Measurements from ENCODE around the gene TSNAX.
"Not testable (repeated sequence)": the region's sequence is repeated elsewhere in the genome, so short reads cannot be mapped to it uniquely, and the experiment has no call there.

Gene TSNAX

GRCh38 chr1:231561647-231562383 is 33.3 kb downstream of the TSNAX start:
- no peak for DNase-seq (ENCODE audit: low spot score)

GRCh38 chr1:231563247-231563646 is 34.8 kb downstream of the TSNAX start:
- DNase-seq (ENCODE audit: low spot score): no peak

- DNase-seq (ENCODE audit: low spot score): no peak
These were observed 35.9 kb downstream of the TSNAX start for GRCh38 chr1:231564373-231564772.

- no peak for DNase-seq (ENCODE audit: low spot score)
These were observed 38.0 kb downstream of the TSNAX start for GRCh38 chr1:231566496-231566895.

GRCh38 chr1:231570262-231570661 is 41.8 kb downstream of the TSNAX start:
- not testable (repeated sequence) for DNase-seq (ENCODE audit: low spot score)

GRCh38 chr1:231571904-231572303 is 43.4 kb downstream of the TSNAX start:
- no peak for DNase-seq (ENCODE audit: low spot score)

GRCh38 chr1:231575472-231575871 is 47.0 kb downstream of the TSNAX start:
- no peak for DNase-seq (ENCODE audit: low spot score)

- DNase-seq (ENCODE audit: low spot score): no peak
These were observed 48.6 kb downstream of the TSNAX start for GRCh38 chr1:231576804-231577718.

- no peak for DNase-seq (ENCODE audit: low spot score)
These were observed 52.4 kb downstream of the TSNAX start for GRCh38 chr1:231580874-231581273.

- no peak for DNase-seq (ENCODE audit: low spot score)
These were observed 53.4 kb downstream of the TSNAX start for GRCh38 chr1:231581859-231582258.

GRCh38 chr1:231583376-231583775 is 54.9 kb downstream of the TSNAX start:
- DNase-seq (ENCODE audit: low spot score): no peak

- no peak for DNase-seq (ENCODE audit: low spot score)
These were observed 55.6 kb downstream of the TSNAX start for GRCh38 chr1:231584117-231584516.

GRCh38 chr1:231584921-231585320 is 56.5 kb downstream of the TSNAX start:
- DNase-seq (ENCODE audit: low spot score): no peak

GRCh38 chr1:231590453-231591198 is 62.2 kb downstream of the TSNAX start:
- peak; percentile 37 for DNase-seq (ENCODE audit: low spot score)

- no peak for DNase-seq (ENCODE audit: low spot score)
These were observed 63.0 kb downstream of the TSNAX start for GRCh38 chr1:231591466-231591865.

- DNase-seq (ENCODE audit: low spot score): no peak
These were observed 64.3 kb downstream of the TSNAX start for GRCh38 chr1:231592809-231593208.

- not testable (repeated sequence) for DNase-seq (ENCODE audit: low spot score)
These were observed 64.8 kb downstream of the TSNAX start for GRCh38 chr1:231593264-231593663.

GRCh38 chr1:231594123-231594522 is 65.7 kb downstream of the TSNAX start:
- no peak for DNase-seq (ENCODE audit: low spot score)

GRCh38 chr1:231594749-231595148 is 66.3 kb downstream of the TSNAX start:
- DNase-seq (ENCODE audit: low spot score): no peak

GRCh38 chr1:231596337-231596791 is 67.9 kb downstream of the TSNAX start:
- DNase-seq (ENCODE audit: low spot score): no peak

- no peak for DNase-seq (ENCODE audit: low spot score)
These were observed 69.5 kb downstream of the TSNAX start for GRCh38 chr1:231597971-231598370.

- DNase-seq (ENCODE audit: low spot score): no peak
These were observed 72.0 kb downstream of the TSNAX start for GRCh38 chr1:231600458-231600976.

All from CD4-positive, alpha-beta T cell treated with Interleukin-15 for 4 hours (primary cell).